GM23338 (cell line): ENCODE measurements around the gene KCNE1. TPM values are rescaled to one million over a fixed set of nuclear protein-coding genes. Genes with fewer than 3 reads are reported as not detected.

Experiments
- ATAC-seq: fragments of 200-7000 bp; cut with Tn5 transposase; 3 replicates; pipeline ENCODE4 v1.9.1; 2020
- DNase-seq: peaks from one replicate; pipeline ENCODE4 v3.0.0-alpha.2; 2015; ENCODE audit warnings: low spot score
- H2AFZ ChIP-seq: fragments of 200-600 bp; sonication (generic); 2 replicates; pipeline ENCODE4 v1.8.0; 2016; ENCODE audit warnings: antibody characterized with exemption, mild to moderate bottlenecking, moderate library complexity
- H3F3A ChIP-seq: fragments of 200-600 bp; sonication (generic); replicated peaks from 2 replicates; pipeline ENCODE4 v1.8.0; 2017; ENCODE audit warnings: antibody characterized with exemption, mixed run types, low read depth
- H3K27ac ChIP-seq: fragments of 200-600 bp; sonication (generic); 2 replicates; pipeline ENCODE4 v1.6.1; 2016; ENCODE audit warnings: low read depth
- H3K27me3 ChIP-seq: fragments of 200-600 bp; sonication (generic); 2 replicates; pipeline ENCODE4 v1.8.0; 2016; ENCODE audit warnings: mild to moderate bottlenecking, mixed run types, moderate library complexity; ENCODE audit not compliant: insufficient read depth
- H3K36me3 ChIP-seq: fragments of 200-600 bp; sonication (generic); 2 replicates; pipeline ENCODE4 v1.8.0; 2016; ENCODE audit warnings: mild to moderate bottlenecking; ENCODE audit not compliant: insufficient read depth
- H3K4me1 ChIP-seq: fragments of 200-600 bp; sonication (generic); 2 replicates; pipeline ENCODE4 v1.8.0; 2016; ENCODE audit warnings: mild to moderate bottlenecking, moderate library complexity; ENCODE audit not compliant: insufficient read depth
- H3K4me2 ChIP-seq: fragments of 200-600 bp; sonication (generic); 2 replicates; pipeline ENCODE4 v1.7.1; 2017; ENCODE audit warnings: mixed run types
- H3K4me3 ChIP-seq: fragments of 200-600 bp; sonication (generic); 2 replicates; pipeline ENCODE4 v1.6.1; 2016; ENCODE audit warnings: mixed run types
- H3K79me2 ChIP-seq: fragments of 200-600 bp; sonication (generic); replicated peaks from 2 replicates; pipeline ENCODE4 v1.8.0; 2017; ENCODE audit warnings: mild to moderate bottlenecking; ENCODE audit not compliant: insufficient read depth
- H3K9me2 ChIP-seq: fragments of 200-600 bp; sonication (generic); 2 replicates; pipeline ENCODE4 v1.8.0; 2017; ENCODE audit not compliant: insufficient read depth
- H4K20me1 ChIP-seq: fragments of 200-600 bp; sonication (generic); replicated peaks from 2 replicates; pipeline ENCODE4 v1.8.0; 2017; ENCODE audit warnings: mild to moderate bottlenecking; ENCODE audit not compliant: insufficient read depth
- H3K27ac Mint-ChIP-seq: 2 replicates; pipeline ENCODE4 v1.8.0; 2020; ENCODE audit warnings: inconsistent platforms, mild to moderate bottlenecking, moderate library complexity, mixed read lengths
- H3K27me3 Mint-ChIP-seq: 3 replicates; pipeline ENCODE4 v1.8.0; 2022; ENCODE audit warnings: low read depth, mild to moderate bottlenecking, moderate library complexity, mixed read lengths, inconsistent platforms; ENCODE audit not compliant: insufficient read depth, poor library complexity
- H3K36me3 Mint-ChIP-seq: 3 replicates; pipeline ENCODE4 v1.8.0; 2021; ENCODE audit warnings: low read depth, mild to moderate bottlenecking, inconsistent platforms, moderate library complexity, mixed read lengths
- H3K4me1 Mint-ChIP-seq: 3 replicates; pipeline ENCODE4 v1.8.0; 2020; ENCODE audit warnings: mild to moderate bottlenecking, inconsistent platforms, mixed read lengths
- H3K4me3 Mint-ChIP-seq: 3 replicates; pipeline ENCODE4 v1.8.0; 2021; ENCODE audit warnings: moderate library complexity, mild to moderate bottlenecking, inconsistent platforms, mixed read lengths
- H3K9me3 Mint-ChIP-seq: 3 replicates; pipeline ENCODE4 v1.8.0; 2020; ENCODE audit warnings: moderate library complexity, mild to moderate bottlenecking, inconsistent platforms, mixed read lengths
- CREB1 ChIP-seq: fragments of 250-450 bp; sonication (Bioruptor Pico); IDR thresholded peaks from 2 replicates; pipeline ENCODE4 v1.5.0; 2020; ENCODE audit warnings: low read depth, mild to moderate bottlenecking, moderate library complexity
- EZH2 ChIP-seq: fragments of 200-600 bp; sonication (generic); IDR thresholded peaks from one replicate; pipeline ENCODE4 v1.8.0; 2017; ENCODE audit warnings: antibody characterized with exemption, mild to moderate bottlenecking, low read depth; ENCODE audit not compliant: unreplicated experiment
- EZH2phosphoT487 ChIP-seq: fragments of 200-600 bp; sonication (generic); IDR thresholded peaks from one replicate; pipeline ENCODE4 v1.8.1; 2018; ENCODE audit warnings: antibody characterized with exemption; ENCODE audit not compliant: unreplicated experiment
- JUNB ChIP-seq: IDR thresholded peaks from one replicate; pipeline ENCODE4 v1.6.1; 2016; ENCODE audit warnings: antibody characterized with exemption; ENCODE audit not compliant: unreplicated experiment
- NANOG ChIP-seq: IDR thresholded peaks from 2 replicates; pipeline ENCODE4 v1.6.1; 2016; ENCODE audit warnings: antibody characterized with exemption, borderline replicate concordance
- POLR2AphosphoS5 ChIP-seq: IDR thresholded peaks from 2 replicates; pipeline ENCODE4 v1.6.1; 2016; ENCODE audit warnings: antibody characterized with exemption, low read depth
- REST ChIP-seq: IDR thresholded peaks from one replicate; pipeline ENCODE4 v1.6.1; 2018; ENCODE audit warnings: antibody characterized with exemption; ENCODE audit not compliant: unreplicated experiment
- STAT1 ChIP-seq: IDR thresholded peaks from one replicate; pipeline ENCODE4 v1.6.1; 2016; ENCODE audit warnings: antibody characterized with exemption; ENCODE audit not compliant: unreplicated experiment
- ZNF114 ChIP-seq: fragments of 250-450 bp; sonication (Bioruptor Pico); IDR thresholded peaks from 2 replicates; pipeline ENCODE4 v1.5.0; 2020; ENCODE audit warnings: mild to moderate bottlenecking, moderate library complexity
- ZNF331 ChIP-seq: fragments of 250-450 bp; sonication (Bioruptor Pico); IDR thresholded peaks from 2 replicates; pipeline ENCODE4 v1.5.0; 2020; ENCODE audit warnings: low read depth, mild to moderate bottlenecking, moderate library complexity
- ZNF462 ChIP-seq: fragments of 250-450 bp; sonication (Bioruptor Pico); IDR thresholded peaks from 2 replicates; pipeline ENCODE4 v1.5.0; 2020; ENCODE audit warnings: mild to moderate bottlenecking, moderate library complexity
- polyA plus RNA-seq: library from polyadenylated mRNA; unstranded; fragments of >200 nt; fragmentation: Nextera tagmentation; extraction: Ambion mirVana; gene quantifications from 2 replicates; pipeline ENCODE4 v1.2.1, GENCODE V29; 2016
- total RNA-seq: library from RNA; depleted of rRNA; stranded (reverse); fragments of >200 nt; shearing (Covaris generic); gene quantifications from 2 replicates; pipeline ENCODE4 v1.2.3, GENCODE V29; 2014
- TF ChIP-seq, protein P1 (sequence below): IDR thresholded peaks from 2 replicates; pipeline ENCODE4 v1.6.1; 2016; ENCODE audit warnings: antibody characterized with exemption
- TF ChIP-seq, protein P2 (sequence below), 2 experiments: fragments of 200-600 bp in 1 of 2; sonication (generic) in 1 of 2; conservative IDR thresholded peaks; 2 replicates each; pipeline versions ENCODE4 v1.5.1 to v1.6.1; 2016 to 2017; ENCODE audit warnings: antibody characterized with exemption in 2 of 2, low read depth in 2 of 2, mild to moderate bottlenecking in 2 of 2, moderate library complexity in 1 of 2

The KCNE1 gene
- total and polyA plus RNA-seq, 2 experiments from 2014 or later: 0.07 TPM; not detected in 1

- no peaks in the 10 kb centered on the region for H3K36me3 ChIP-seq
- H3F3A ChIP-seq: no peaks in the 10 kb centered on the region
- H3K9me2 ChIP-seq: no peaks in the 10 kb centered on the region
- H3K27ac ChIP-seq: no peak overlapping the region
- H3K36me3 Mint-ChIP-seq: peaks cover 6% of the 10 kb centered on the region; the same call in 2 of the 3 replicates
- H3K79me2 ChIP-seq: no peaks in the 10 kb centered on the region
- peaks cover 4% of the 10 kb centered on the region for H3K27me3 Mint-ChIP-seq
- H3K27me3 ChIP-seq: no peaks in the 10 kb centered on the region
- ATAC-seq (no peak), DNase-seq (no peak)
- no peak overlapping the region for H3K4me3 Mint-ChIP-seq
- no peak overlapping the region for H3K4me3 ChIP-seq
- no peak overlapping the region for H2AFZ ChIP-seq
- TF ChIP-seq EZH2 (no peak), EZH2phosphoT487 (no peak), JUNB (no peak), NANOG (no peak), CREB1 (CRISPR knock-in tag) (no peak), ZNF462 (CRISPR knock-in tag) (no peak), POLR2AphosphoS5 (no peak), STAT1 (no peak), ZNF114 (no peak), ZNF331 (CRISPR knock-in tag) (no peak), REST (no peak)
- TF ChIP-seq, protein P1, sequence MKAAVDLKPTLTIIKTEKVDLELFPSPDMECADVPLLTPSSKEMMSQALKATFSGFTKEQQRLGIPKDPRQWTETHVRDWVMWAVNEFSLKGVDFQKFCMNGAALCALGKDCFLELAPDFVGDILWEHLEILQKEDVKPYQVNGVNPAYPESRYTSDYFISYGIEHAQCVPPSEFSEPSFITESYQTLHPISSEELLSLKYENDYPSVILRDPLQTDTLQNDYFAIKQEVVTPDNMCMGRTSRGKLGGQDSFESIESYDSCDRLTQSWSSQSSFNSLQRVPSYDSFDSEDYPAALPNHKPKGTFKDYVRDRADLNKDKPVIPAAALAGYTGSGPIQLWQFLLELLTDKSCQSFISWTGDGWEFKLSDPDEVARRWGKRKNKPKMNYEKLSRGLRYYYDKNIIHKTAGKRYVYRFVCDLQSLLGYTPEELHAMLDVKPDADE: no peak
- TF ChIP-seq, protein P2, sequence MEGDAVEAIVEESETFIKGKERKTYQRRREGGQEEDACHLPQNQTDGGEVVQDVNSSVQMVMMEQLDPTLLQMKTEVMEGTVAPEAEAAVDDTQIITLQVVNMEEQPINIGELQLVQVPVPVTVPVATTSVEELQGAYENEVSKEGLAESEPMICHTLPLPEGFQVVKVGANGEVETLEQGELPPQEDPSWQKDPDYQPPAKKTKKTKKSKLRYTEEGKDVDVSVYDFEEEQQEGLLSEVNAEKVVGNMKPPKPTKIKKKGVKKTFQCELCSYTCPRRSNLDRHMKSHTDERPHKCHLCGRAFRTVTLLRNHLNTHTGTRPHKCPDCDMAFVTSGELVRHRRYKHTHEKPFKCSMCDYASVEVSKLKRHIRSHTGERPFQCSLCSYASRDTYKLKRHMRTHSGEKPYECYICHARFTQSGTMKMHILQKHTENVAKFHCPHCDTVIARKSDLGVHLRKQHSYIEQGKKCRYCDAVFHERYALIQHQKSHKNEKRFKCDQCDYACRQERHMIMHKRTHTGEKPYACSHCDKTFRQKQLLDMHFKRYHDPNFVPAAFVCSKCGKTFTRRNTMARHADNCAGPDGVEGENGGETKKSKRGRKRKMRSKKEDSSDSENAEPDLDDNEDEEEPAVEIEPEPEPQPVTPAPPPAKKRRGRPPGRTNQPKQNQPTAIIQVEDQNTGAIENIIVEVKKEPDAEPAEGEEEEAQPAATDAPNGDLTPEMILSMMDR (conservative IDR thresholded peaks at IDR 0.05; ENCODE audit: low read depth in 2 of 2): no peak
- peaks cover 14% of the 10 kb centered on the region for H3K4me1 Mint-ChIP-seq
- peaks cover 3% of the 10 kb centered on the region; the same call in 1 of the 2 replicates for H3K4me1 ChIP-seq
- H3K27ac Mint-ChIP-seq: no peak overlapping the region
- no peak overlapping the region for H3K4me2 ChIP-seq
- H3K9me3 Mint-ChIP-seq: peaks cover 12% of the 10 kb centered on the region
- no peaks in the 10 kb centered on the region for H4K20me1 ChIP-seq
Observed at GRCh38 chr21:34543017-34543416, 31.0 kb upstream of the KCNE1 start.
